ENCODE measurements around the gene CTAG2. TPM values are rescaled to one million over a fixed set of nuclear protein-coding genes. Genes with fewer than 3 reads are reported as not detected.

Gene CTAG2
- total RNA-seq, 2 donors from 2014 or later: not detected

DNA sequence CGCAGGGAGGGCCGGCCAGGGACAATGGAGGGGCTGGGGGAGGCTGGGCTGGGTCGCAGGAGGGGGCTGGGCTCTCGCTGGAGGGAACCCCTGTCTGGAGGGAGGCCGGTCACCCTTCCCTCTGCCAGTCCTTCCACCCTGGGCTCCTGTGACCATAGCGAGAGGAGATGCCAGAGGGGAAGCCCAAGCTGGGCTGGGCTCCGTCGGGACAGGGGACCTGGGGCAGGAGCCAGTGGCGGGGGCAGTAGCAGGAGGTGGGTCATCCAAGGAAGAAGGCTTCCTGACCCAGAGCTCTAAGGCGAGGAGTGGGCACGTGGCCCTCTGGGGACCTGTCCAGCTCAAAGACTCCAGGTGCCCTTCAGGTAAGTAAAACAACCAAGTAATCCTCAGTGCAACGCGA lies 51.2 kb downstream of the CTAG2 start:
- H3K9me3 ChIP-seq (ENCODE audit: control insufficient read depth, low read length, poor library complexity, severe bottlenecking): no peaks in the 10 kb centered on the region
- ATAC-seq: no peak
- no peaks in the 10 kb centered on the region for H3K27me3 Mint-ChIP-seq
- no peak for DNase-seq
- no peak overlapping the region for H3K4me3 Mint-ChIP-seq
- no peak overlapping the region for H3K27ac Mint-ChIP-seq
- H3K36me3 Mint-ChIP-seq (ENCODE audit: low read depth): no peaks in the 10 kb centered on the region
- H3K4me1 Mint-ChIP-seq: peaks cover 5% of the 10 kb centered on the region

Other genes starting within 250 kb of the CTAG2 start
- gene DNASE1L1, start 244.3 kb downstream of the CTAG2 start, total RNA-seq: 10 to 100 TPM; 20.5 to 22.6 TPM
- 10 to 100 TPM; 84.1 to 95.7 TPM for gene TAFAZZIN, start 242.0 kb downstream of the CTAG2 start, total RNA-seq
- 10 to 100 TPM; 41.4 to 43.0 TPM for gene ATP6AP1, start 224.9 kb downstream of the CTAG2 start, total RNA-seq
- 100 to 1,000 TPM; 189 to 223 TPM for gene GDI1, start 216.4 kb downstream of the CTAG2 start, total RNA-seq
- gene FAM50A, start 209.4 kb downstream of the CTAG2 start, total RNA-seq: 10 to 100 TPM; 58.1 to 58.6 TPM
- 10 to 100 TPM; 66.3 to 78.6 TPM for gene PLXNA3, start 195.3 kb downstream of the CTAG2 start, total RNA-seq
- gene LAGE3, start 174.3 kb downstream of the CTAG2 start, total RNA-seq: 1 to 10 TPM; 9.1 to 9.5 TPM
- 10 to 100 TPM; 15.2 to 30.6 TPM for gene UBL4A, start 167.0 kb downstream of the CTAG2 start, total RNA-seq
- gene SLC10A3, start 162.9 kb downstream of the CTAG2 start, total RNA-seq: 10 to 100 TPM; 23.9 to 29.5 TPM
- 10 to 100 TPM; 32.5 to 34.0 TPM for gene FAM3A, start 137.3 kb downstream of the CTAG2 start, total RNA-seq
- 10 to 100 TPM; 28.5 to 44.9 TPM for gene G6PD, start 106.7 kb downstream of the CTAG2 start, total RNA-seq
- gene IKBKG, start 106.0 kb downstream of the CTAG2 start, total RNA-seq: 10 to 100 TPM; 35.9 to 45.1 TPM
- gene CTAG1A, start 68.4 kb downstream of the CTAG2 start, total RNA-seq: not detected
- gene CTAG1B, start 34.3 kb downstream of the CTAG2 start, total RNA-seq: not detected
- gene GAB3, start 97.5 kb upstream of the CTAG2 start, total RNA-seq: 10 to 100 TPM; 17.7 to 18.4 TPM
- gene DKC1, start 109.3 kb upstream of the CTAG2 start, total RNA-seq: 10 to 100 TPM; 46.6 to 60.7 TPM
- gene MPP1, start 151.9 kb upstream of the CTAG2 start, total RNA-seq: 10 to 100 TPM in 1 of 2 donors, 1 to 10 TPM in 1; 9.0 to 75.0 TPM
- gene SMIM9, start 181.1 kb upstream of the CTAG2 start, total RNA-seq: not detected
- gene F8A1, start 232.8 kb upstream of the CTAG2 start, total RNA-seq: 10 to 100 TPM; 18.0 to 19.0 TPM

Measured in T-helper 17 cell (primary cell).